Karpas-422 (cell line): ENCODE data around the gene KAZALD1. TPM values are rescaled to one million over a fixed set of nuclear protein-coding genes. Genes with fewer than 3 reads are reported as not detected.

Experiments used
- DNase-seq: peaks from one replicate; pipeline ENCODE4 v3.0.0-alpha.2; 2015
- H2AFZ ChIP-seq: fragments of 200-600 bp; sonication (generic); 2 replicates; pipeline ENCODE4 v1.6.1; 2014; ENCODE audit warnings: antibody characterized with exemption, low read length, mixed read lengths
- H3K27ac ChIP-seq: fragments of 200-600 bp; sonication (generic); 2 replicates; pipeline ENCODE4 v1.5.1; 2014; ENCODE audit warnings: mild to moderate bottlenecking, low read length, moderate library complexity
- H3K27me3 ChIP-seq: fragments of 200-600 bp; sonication (generic); 2 replicates; pipeline ENCODE4 v1.6.1; 2014; ENCODE audit warnings: low read length, mixed read lengths
- H3K36me3 ChIP-seq: fragments of 200-600 bp; sonication (generic); 2 replicates; pipeline ENCODE4 v1.6.1; 2014; ENCODE audit warnings: low read length, mixed read lengths; ENCODE audit not compliant: insufficient read depth
- H3K4me1 ChIP-seq: fragments of 200-600 bp; sonication (generic); 2 replicates; pipeline ENCODE4 v1.6.1; 2014; ENCODE audit warnings: mild to moderate bottlenecking, low read length, mixed read lengths
- H3K4me2 ChIP-seq: fragments of 200-600 bp; sonication (generic); 2 replicates; pipeline ENCODE4 v1.6.1; 2014; ENCODE audit warnings: low read length, low read depth, mild to moderate bottlenecking; ENCODE audit not compliant: poor library complexity, severe bottlenecking
- H3K4me3 ChIP-seq: fragments of 200-600 bp; sonication (generic); 2 replicates; pipeline ENCODE4 v1.5.1; 2014; ENCODE audit warnings: mild to moderate bottlenecking, antibody characterized with exemption, low read length, mixed read lengths
- H3K79me2 ChIP-seq: fragments of 200-600 bp; sonication (generic); 2 replicates; pipeline ENCODE4 v1.6.1; 2014; ENCODE audit warnings: mild to moderate bottlenecking, low read length, mixed read lengths
- H3K9ac ChIP-seq: fragments of 200-600 bp; sonication (generic); 2 replicates; pipeline ENCODE4 v1.6.0; 2014; ENCODE audit warnings: low read length
- H3K9me2 ChIP-seq: fragments of 200-600 bp; sonication (generic), shearing (Covaris generic); replicated peaks from 2 replicates; pipeline ENCODE4 v1.6.0; 2014; ENCODE audit warnings: mild to moderate bottlenecking, low read length, moderate library complexity; ENCODE audit not compliant: insufficient read depth
- H3K9me3 ChIP-seq: fragments of 300-700, 200-600 bp; sonication (generic); 2 replicates; pipeline ENCODE4 v1.6.1; 2014; ENCODE audit warnings: low read length, mixed read lengths
- H4K20me1 ChIP-seq: fragments of 200-600 bp; sonication (generic); 2 replicates; pipeline ENCODE4 v1.6.1; 2014; ENCODE audit warnings: mild to moderate bottlenecking, antibody characterized with exemption, low read length, low read depth; ENCODE audit not compliant: insufficient read depth
- total RNA-seq: library from RNA; depleted of rRNA; stranded (reverse); fragments of >200 nt; shearing (Covaris generic); gene quantifications from 2 replicates; pipeline ENCODE4 v1.2.3, GENCODE V29; 2014; ENCODE audit warnings: low replicate concordance

The KAZALD1 gene
- total RNA-seq, 1 experiment from 2014 or later = 21.5 TPM

- Histone ChIP-seq H3K27me3 (no peaks in the 10 kb centered on the region), H3K36me3 (no peaks in the 10 kb centered on the region), H2AFZ (no peak overlapping the region), H3K9ac (no peak overlapping the region), H3K27ac (no peak overlapping the region), H4K20me1 (0 out of 2 replicates have a peak, but pooled peaks cover 4% of the 10 kb centered on the region), H3K4me2 (no peak overlapping the region), H3K79me2 (no peaks in the 10 kb centered on the region), H3K4me1 (peaks cover 21% of the 10 kb centered on the region), H3K9me2 (no peaks in the 10 kb centered on the region), H3K9me3 (no peaks in the 10 kb centered on the region), H3K4me3 (no peak overlapping the region)
- DNase-seq = no peak
These were observed 34.6 kb upstream of the KAZALD1 start for GRCh38 chr10:101027106-101027720.

GRCh38 chr10:101028446-101029337 lies 33.1 kb upstream of the KAZALD1 start:
- Histone ChIP-seq H3K36me3 (no peaks in the 10 kb centered on the region), H3K27ac (no peak overlapping the region), H3K27me3 (no peaks in the 10 kb centered on the region), H3K9me3 (no peaks in the 10 kb centered on the region), H3K9ac (no peak overlapping the region), H3K4me1 (peaks cover 29% of the 10 kb centered on the region), H3K4me3 (no peak overlapping the region), H3K79me2 (no peaks in the 10 kb centered on the region), H2AFZ (no peak overlapping the region), H4K20me1 (0 out of 2 replicates have a peak, but pooled peaks cover 4% of the 10 kb centered on the region), H3K4me2 (no peak overlapping the region), H3K9me2 (no peaks in the 10 kb centered on the region)
- no peak for DNase-seq

- Histone ChIP-seq H3K9me3 (no peaks in the 10 kb centered on the region), H3K4me2 (no peak overlapping the region), H3K79me2 (no peaks in the 10 kb centered on the region), H3K27me3 (no peaks in the 10 kb centered on the region), H4K20me1 (0 out of 2 replicates have a peak, but pooled peaks cover 4% of the 10 kb centered on the region), H3K9me2 (no peaks in the 10 kb centered on the region), H3K27ac (no peak overlapping the region), H2AFZ (no peak overlapping the region), H3K4me1 (peaks cover 29% of the 10 kb centered on the region), H3K4me3 (no peak overlapping the region), H3K9ac (no peak overlapping the region), H3K36me3 (no peaks in the 10 kb centered on the region)
- no peak for DNase-seq
These were observed 32.1 kb upstream of the KAZALD1 start for GRCh38 chr10:101029520-101030295.

- Histone ChIP-seq H3K4me1 (peaks cover 29% of the 10 kb centered on the region), H3K4me3 (peak overlapping the region; percentile 73; the same call in 1 of the 2 replicates), H4K20me1 (0 out of 2 replicates have a peak, but pooled peaks cover 4% of the 10 kb centered on the region), H3K27ac (no peak overlapping the region), H3K79me2 (no peaks in the 10 kb centered on the region), H3K9ac (peak overlapping the region; percentile 70), H3K9me2 (no peaks in the 10 kb centered on the region), H3K4me2 (peak overlapping the region; percentile 95), H2AFZ (no peak overlapping the region; the same call in 1 of the 2 replicates), H3K9me3 (no peaks in the 10 kb centered on the region), H3K36me3 (no peaks in the 10 kb centered on the region), H3K27me3 (no peaks in the 10 kb centered on the region)
- DNase-seq = no peak
These were observed 31.2 kb upstream of the KAZALD1 start for GRCh38 chr10:101030496-101031127.

GRCh38 chr10:101031128-101031795 lies 30.5 kb upstream of the KAZALD1 start, which contains the start of the genes PDZD7 and SFXN3:
PDZD7 (minus strand) TSS chr10:101031129; CDS start chr10:101030219, 910 bp downstream.
SFXN3 (plus strand) TSS chr10:101031234; CDS start chr10:101034695, 3,461 bp downstream.
- H2AFZ ChIP-seq = peak within 1 kb of the TSS; percentile 58; the same call in 1 of the 2 replicates
- no peaks in the 10 kb centered on the region for H3K27me3 ChIP-seq
- H3K9me2 ChIP-seq = no peaks in the 10 kb centered on the region
- H3K4me3 ChIP-seq = peak within 1 kb of the TSS; percentile 73
- no peaks in the 10 kb centered on the region for H3K36me3 ChIP-seq
- no peak within 1 kb of the TSS for H3K27ac ChIP-seq
- peak within 1 kb of the TSS; percentile 70 for H3K9ac ChIP-seq
- 0 out of 2 replicates have a peak, but pooled peaks cover 4% of the 10 kb centered on the region for H4K20me1 ChIP-seq
- DNase-seq = peak; percentile 97
- peak within 1 kb of the TSS; percentile 95 for H3K4me2 ChIP-seq
- H3K79me2 ChIP-seq = no peaks in the 10 kb centered on the region
- H3K9me3 ChIP-seq = no peaks in the 10 kb centered on the region
- peaks cover 29% of the 10 kb centered on the region for H3K4me1 ChIP-seq

- peak overlapping the region; percentile 70 for H3K9ac ChIP-seq
- no peaks in the 10 kb centered on the region for H3K9me2 ChIP-seq
- peak overlapping the region; percentile 95 for H3K4me2 ChIP-seq
- no peaks in the 10 kb centered on the region for H3K9me3 ChIP-seq
- H3K27ac ChIP-seq = no peak overlapping the region
- H3K36me3 ChIP-seq = no peaks in the 10 kb centered on the region
- H3K27me3 ChIP-seq = no peaks in the 10 kb centered on the region
- peak overlapping the region; percentile 58; the same call in 1 of the 2 replicates for H2AFZ ChIP-seq
- 0 out of 2 replicates have a peak, but pooled peaks cover 4% of the 10 kb centered on the region for H4K20me1 ChIP-seq
- DNase-seq = peak; percentile 80
- H3K4me1 ChIP-seq = peaks cover 29% of the 10 kb centered on the region
- peak overlapping the region; percentile 73 for H3K4me3 ChIP-seq
- no peaks in the 10 kb centered on the region for H3K79me2 ChIP-seq
These were observed 29.8 kb upstream of the KAZALD1 start for GRCh38 chr10:101031796-101032636.
